HTR-8/SVneo (cell line): Measurements from ENCODE around the gene PPFIA1.
"Not testable (repeated sequence)": the region's sequence is repeated elsewhere in the genome, so short reads cannot be mapped to it uniquely, and the experiment has no call there.

ENCODE experiments used
- DNase-seq: peaks from one replicate; pipeline ENCODE4 v3.0.0; 2011; ENCODE audit warnings: low spot score, mixed read lengths; ENCODE audit not compliant: insufficient read length
- FAIRE-seq: peaks from 2 replicates; lab custom pipeline; 2011; peaks lifted over from hg19 to GRCh38; lab: Jason Lieb, UNC

Gene PPFIA1

GRCh38 chr11:70319396-70320076 lies 49.0 kb downstream of the PPFIA1 start:
- FAIRE-seq (no peak), DNase-seq (no peak)

- FAIRE-seq (no peak), DNase-seq (no peak)
These were observed 52.2 kb downstream of the PPFIA1 start for GRCh38 chr11:70322666-70323065.

- DNase-seq (peak; percentile 29), FAIRE-seq (no peak)
These were observed 53.3 kb downstream of the PPFIA1 start for GRCh38 chr11:70323806-70324205.

- no peak for FAIRE-seq
- DNase-seq: no peak
These were observed 54.1 kb downstream of the PPFIA1 start for GRCh38 chr11:70324376-70325115.

GRCh38 chr11:70325824-70326223 lies 55.3 kb downstream of the PPFIA1 start:
- no peak for FAIRE-seq
- no peak for DNase-seq

GRCh38 chr11:70326365-70326811 lies 55.9 kb downstream of the PPFIA1 start:
- no peak for FAIRE-seq

GRCh38 chr11:70326833-70327232 lies 56.3 kb downstream of the PPFIA1 start:
- FAIRE-seq (no peak), DNase-seq (no peak)

More at GRCh38 chr11:70326365-70326811, 55.9 kb downstream of the PPFIA1 start:
- no peak for DNase-seq

- DNase-seq (no peak), FAIRE-seq (no peak)
These were observed 57.2 kb downstream of the PPFIA1 start for GRCh38 chr11:70327717-70328116.

GRCh38 chr11:70328556-70328955 lies 58.1 kb downstream of the PPFIA1 start:
- DNase-seq (no peak), FAIRE-seq (no peak)

- FAIRE-seq, DNase-seq: not testable (repeated sequence)
These were observed 60.9 kb downstream of the PPFIA1 start for GRCh38 chr11:70331320-70331843.

- DNase-seq (no peak), FAIRE-seq (no peak)
These were observed 61.4 kb downstream of the PPFIA1 start for GRCh38 chr11:70331901-70332300.

GRCh38 chr11:70332567-70332966 lies 62.1 kb downstream of the PPFIA1 start:
- no peak for FAIRE-seq
- DNase-seq: no peak

GRCh38 chr11:70333261-70333660 lies 62.8 kb downstream of the PPFIA1 start:
- FAIRE-seq (peak; percentile 73), DNase-seq (no peak)

- DNase-seq (no peak), FAIRE-seq (no peak)
These were observed 64.0 kb downstream of the PPFIA1 start for GRCh38 chr11:70334351-70334995.

GRCh38 chr11:70335511-70335910 lies 65.0 kb downstream of the PPFIA1 start:
- DNase-seq: no peak
- no peak for FAIRE-seq

GRCh38 chr11:70338594-70338993 lies 68.1 kb downstream of the PPFIA1 start:
- FAIRE-seq (no peak), DNase-seq (no peak)

GRCh38 chr11:70339066-70339465 lies 68.6 kb downstream of the PPFIA1 start:
- DNase-seq (no peak), FAIRE-seq (no peak)

GRCh38 chr11:70341881-70342429 lies 71.5 kb downstream of the PPFIA1 start:
- no peak for FAIRE-seq
- no peak for DNase-seq

GRCh38 chr11:70343636-70344035 lies 73.1 kb downstream of the PPFIA1 start:
- no peak for FAIRE-seq
- DNase-seq: no peak

- no peak for DNase-seq
- no peak for FAIRE-seq
These were observed 77.7 kb downstream of the PPFIA1 start for GRCh38 chr11:70348191-70348590.

GRCh38 chr11:70348608-70349007 lies 78.1 kb downstream of the PPFIA1 start:
- DNase-seq (no peak), FAIRE-seq (no peak)
